NCI-H2227 (cell line): ENCODE data around the gene ARHGEF11.

Source experiments
- DNase-seq: peaks from one replicate; lab custom pipeline; 2025; ENCODE audit not compliant: unreplicated experiment; lab: John Stamatoyannopoulos, UW

ARHGEF11 gene

DNA sequence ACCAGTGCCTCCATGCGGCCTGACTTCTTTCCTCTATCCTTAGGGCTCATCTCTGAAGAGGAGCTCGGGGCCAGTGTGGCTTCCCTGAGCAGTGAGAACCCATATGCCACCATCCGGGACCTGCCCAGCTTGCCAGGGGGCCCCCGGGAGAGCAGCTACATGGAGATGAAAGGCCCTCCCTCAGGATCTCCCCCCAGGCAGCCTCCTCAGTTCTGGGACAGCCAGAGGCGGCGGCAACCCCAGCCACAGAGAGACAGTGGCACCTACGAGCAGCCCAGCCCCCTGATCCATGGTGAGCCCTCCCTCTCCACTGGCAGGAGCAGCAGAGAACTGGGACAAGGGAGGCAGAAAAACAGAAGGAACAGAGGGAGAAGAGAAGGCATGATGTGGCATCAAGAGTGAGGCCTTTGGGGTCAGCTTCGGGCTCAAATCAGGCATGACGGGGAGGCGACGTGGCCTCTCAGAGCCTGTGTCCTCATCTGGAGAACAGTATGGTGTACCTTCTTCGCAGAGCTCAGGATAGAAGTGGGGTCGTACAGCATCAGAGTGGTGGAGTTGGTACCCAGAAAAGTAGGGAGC is 131.6 kb downstream of the ARHGEF11 start:
- DNase-seq, result no peak

- no peak for DNase-seq
Measured at GRCh38 chr1:156912861-156913808, 132.4 kb downstream of the ARHGEF11 start.

DNA sequence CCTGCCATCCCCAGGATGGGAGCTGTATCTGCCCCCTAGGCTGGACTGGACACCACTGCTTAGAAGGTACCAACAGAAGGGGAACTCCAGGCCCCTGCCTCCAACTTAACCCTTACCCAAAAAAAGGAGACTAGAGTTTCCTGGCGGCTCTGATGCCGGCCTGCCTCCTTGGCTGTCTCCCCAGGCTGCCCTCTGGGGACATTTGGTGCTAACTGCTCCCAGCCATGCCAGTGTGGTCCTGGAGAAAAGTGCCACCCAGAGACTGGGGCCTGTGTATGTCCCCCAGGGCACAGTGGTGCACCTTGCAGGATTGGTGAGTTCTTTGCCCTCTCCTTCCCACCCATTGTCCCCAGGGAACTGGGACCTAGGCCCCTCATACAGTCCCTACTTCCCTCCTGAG is 133.2 kb downstream of the ARHGEF11 start:
- no peak for DNase-seq

GRCh38 chr1:156911577-156912298 is 133.8 kb downstream of the ARHGEF11 start:
- DNase-seq, result no peak

GRCh38 chr1:156910309-156910782 is 135.2 kb downstream of the ARHGEF11 start:
- DNase-seq, result peak; percentile 29

DNA sequence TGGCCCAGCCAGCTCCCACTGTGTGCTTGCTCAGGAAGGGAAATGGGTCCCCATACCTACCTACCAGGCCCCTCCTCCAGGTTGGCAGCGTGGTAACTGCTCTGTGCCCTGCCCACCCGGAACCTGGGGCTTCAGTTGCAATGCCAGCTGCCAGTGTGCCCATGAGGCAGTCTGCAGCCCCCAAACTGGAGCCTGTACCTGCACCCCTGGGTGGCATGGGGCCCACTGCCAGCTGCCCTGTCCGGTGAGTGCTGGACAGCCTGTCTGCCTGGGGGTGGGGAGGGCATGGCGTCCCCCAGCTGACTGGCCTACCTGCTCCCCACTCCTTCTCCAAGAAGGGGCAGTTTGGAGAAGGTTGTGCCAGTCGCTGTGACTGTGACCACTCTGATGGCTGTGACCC is 135.9 kb downstream of the ARHGEF11 start:
- DNase-seq, result no peak

DNA sequence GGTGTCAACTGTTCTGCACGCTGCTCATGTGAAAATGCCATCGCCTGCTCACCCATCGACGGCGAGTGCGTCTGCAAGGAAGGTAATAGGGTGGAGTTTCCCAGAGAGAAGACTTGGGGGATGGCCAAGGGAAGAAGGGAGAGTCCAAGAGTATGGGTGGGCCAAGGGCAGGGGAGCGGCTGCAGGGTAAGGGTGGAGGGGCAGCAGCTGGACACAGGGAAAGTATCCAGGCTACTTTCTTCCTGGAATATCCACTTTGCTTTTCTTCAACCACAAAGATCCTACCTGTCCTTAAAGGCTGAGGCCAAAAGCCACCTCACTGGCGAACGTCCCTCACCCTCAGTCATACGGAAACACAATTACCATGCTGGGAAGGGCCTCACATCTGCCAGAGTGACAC is 136.6 kb downstream of the ARHGEF11 start:
- no peak for DNase-seq

DNA sequence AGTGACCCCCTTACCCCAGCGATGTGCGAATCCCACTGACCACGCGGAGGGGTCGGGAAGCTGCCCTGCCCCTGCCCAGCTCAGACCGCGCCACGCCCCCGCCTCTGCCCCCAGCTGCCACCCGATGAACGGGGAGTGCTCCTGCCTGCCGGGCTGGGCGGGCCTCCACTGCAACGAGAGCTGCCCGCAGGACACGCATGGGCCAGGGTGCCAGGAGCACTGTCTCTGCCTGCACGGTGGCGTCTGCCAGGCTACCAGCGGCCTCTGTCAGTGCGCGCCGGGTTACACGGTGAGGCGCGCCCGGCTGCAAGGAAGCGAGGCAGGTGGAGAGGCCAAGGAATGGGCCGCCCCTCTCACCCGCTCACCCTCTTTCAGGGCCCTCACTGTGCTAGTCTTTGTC is 137.0 kb downstream of the ARHGEF11 start:
- no peak for DNase-seq

- DNase-seq, result no peak
Measured at GRCh38 chr1:156906206-156906906, 139.2 kb downstream of the ARHGEF11 start.

DNA sequence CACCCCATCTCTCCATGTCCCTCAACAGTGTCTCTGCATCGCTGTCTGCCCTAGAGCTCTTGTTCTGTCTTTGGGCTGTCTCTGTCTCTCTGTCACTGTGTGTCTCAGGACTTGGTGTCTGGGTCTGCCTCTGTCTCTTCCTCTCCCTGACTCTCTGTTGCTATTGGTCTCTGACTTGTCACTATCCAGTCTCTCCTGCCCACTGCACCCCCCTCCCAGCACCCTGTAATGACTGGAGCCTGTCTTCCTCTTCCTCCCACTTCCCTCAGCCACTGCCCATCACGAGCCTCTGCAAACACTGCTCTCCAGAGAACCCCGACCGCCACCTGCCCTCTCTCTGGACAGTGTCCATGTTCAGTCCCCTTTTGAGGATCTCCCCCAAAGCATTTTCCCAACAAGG is 139.9 kb downstream of the ARHGEF11 start:
- DNase-seq, result no peak

- no peak for DNase-seq
Measured at GRCh38 chr1:156905176-156905575, 140.4 kb downstream of the ARHGEF11 start.

DNA sequence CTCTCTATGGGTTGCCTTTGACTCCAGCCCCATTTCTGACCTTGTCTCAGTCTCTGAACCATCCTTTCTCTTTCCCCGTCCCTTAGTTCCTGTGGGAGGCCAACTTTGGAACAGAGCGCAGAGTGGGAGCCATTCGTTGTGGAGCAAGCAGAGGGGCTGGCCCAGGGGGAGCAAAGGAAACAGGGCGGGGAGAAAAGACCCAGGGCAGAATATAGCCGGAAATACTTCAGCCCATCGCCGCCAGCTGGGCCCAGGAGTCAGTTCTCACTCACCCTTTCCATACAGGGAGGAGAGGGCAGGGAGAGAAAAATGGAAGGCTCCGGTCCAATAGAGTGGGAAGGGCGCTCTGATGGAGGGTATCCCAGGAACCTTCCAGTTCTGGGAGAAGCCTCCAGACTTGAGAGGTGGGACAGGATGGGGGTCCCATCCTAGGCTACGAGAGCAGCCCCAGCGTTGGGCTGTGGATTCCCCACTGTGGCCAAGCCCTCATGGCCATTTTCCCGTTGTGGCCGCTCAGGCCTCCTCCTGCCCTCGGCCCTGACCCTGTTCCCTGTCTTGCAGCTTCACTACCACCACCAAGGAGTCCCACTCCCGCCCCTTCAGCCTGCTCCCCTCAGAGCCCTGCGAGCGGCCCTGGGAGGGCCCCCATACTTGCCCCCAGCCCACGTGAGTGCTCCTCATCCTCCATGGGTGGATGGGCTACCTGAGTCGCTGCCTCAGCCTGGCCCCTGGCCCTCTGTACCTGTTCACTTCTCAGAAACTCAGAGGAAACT is 141.2 kb downstream of the ARHGEF11 start:
- DNase-seq, result no peak

DNA sequence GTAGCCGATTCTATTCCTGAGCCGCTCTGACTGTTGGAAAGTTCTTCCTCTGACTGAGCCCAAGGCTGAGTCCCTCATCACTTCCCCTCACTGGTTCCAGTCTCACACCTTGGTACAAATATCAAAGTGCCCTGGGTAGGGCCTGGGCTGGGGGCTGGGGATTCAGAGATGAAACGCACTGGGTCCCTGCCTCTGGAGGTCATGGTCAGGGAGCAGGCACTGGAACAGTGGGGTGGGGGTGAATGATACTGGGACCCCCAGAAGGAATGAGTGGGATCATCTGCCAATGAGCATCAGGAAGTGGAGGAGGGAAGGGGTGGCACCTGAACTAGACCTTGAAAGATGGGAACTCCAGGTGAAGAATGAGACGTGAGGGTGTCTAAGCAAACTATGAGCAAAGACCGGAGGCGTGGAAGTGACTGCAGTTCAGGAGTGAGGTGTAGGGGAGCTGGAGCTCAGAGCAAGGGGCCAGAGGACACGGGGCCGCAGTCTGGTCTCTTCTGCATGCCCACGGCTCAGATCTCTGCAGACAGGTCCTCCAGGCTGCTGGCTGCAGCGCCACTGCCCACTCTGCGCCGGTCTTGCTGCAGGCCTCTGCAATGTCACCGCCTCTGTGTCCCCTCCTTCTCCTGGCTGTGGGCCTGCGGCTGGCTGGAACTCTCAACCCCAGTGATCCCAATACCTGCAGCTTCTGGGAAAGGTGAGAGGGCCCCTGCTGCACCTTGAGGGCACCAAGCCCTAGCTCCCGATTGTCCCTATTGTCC is 142.0 kb downstream of the ARHGEF11 start:
- DNase-seq, result no peak

- no peak for DNase-seq
Measured at GRCh38 chr1:156901966-156902915, 143.3 kb downstream of the ARHGEF11 start.

- no peak for DNase-seq
Measured at GRCh38 chr1:156901590-156901900, 144.0 kb downstream of the ARHGEF11 start.

- no peak for DNase-seq
Measured at GRCh38 chr1:156900896-156901589, 144.5 kb downstream of the ARHGEF11 start.

GRCh38 chr1:156899956-156900718 is 145.4 kb downstream of the ARHGEF11 start:
- no peak for DNase-seq
